ENCODE results near the gene CASKIN1. TPM values are rescaled to one million over a fixed set of nuclear protein-coding genes. Genes with fewer than 3 reads are reported as not detected.

The CASKIN1 gene
- total RNA-seq, 1 experiment from 2014 or later, result 5.9 TPM

DNA sequence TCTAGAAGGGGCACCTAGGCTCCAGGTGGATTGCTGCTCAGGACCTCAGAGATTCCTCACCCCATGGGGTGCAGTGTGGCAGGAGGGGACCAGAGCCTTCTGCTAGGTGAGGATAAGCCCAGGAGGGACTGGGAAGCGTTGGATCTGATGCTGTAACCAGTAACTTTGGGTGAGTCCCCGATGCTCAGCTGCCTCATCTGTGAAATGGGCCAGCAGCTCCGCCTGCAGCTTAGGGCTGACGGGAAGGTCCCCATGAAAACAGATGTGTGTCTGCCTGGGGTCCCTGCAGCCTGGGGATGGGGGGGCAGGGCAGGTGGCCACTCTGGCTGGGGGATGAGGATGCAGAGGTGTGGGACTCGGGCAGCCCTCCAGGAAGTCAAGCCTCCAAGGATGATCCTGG, 2.7 kb upstream of the CASKIN1 start:
- Histone ChIP-seq H4K20me1 (ENCODE audit: insufficient read depth) (no peaks in the 10 kb centered on the region), H3K4me3 (replicated peaks in 1 of 2; ENCODE audit: low read depth in 1 of 2, low read length in 2 of 2) (no peak overlapping the region), H3K9me3 (ENCODE audit: control insufficient read depth in 1 of 2, insufficient read depth in 1 of 2, low read depth in 1 of 2, low read length in 2 of 2) (no peaks in the 10 kb centered on the region), H3K36me3 (ENCODE audit: control insufficient read depth in 1 of 2, insufficient read depth in 2 of 2, low read length in 2 of 2) (no peaks in the 10 kb centered on the region), H3K4me1 (ENCODE audit: control insufficient read depth in 1 of 2, insufficient read depth in 2 of 2, low read length in 2 of 2) (peaks cover 5 to 18% of the 10 kb centered on the region in 2 experiments), H3K9ac (ENCODE audit: low read length) (no peak overlapping the region), H3K4me2 (ENCODE audit: low read length) (no peak overlapping the region), H3K79me2 (ENCODE audit: insufficient read depth, low read length) (no peaks in the 10 kb centered on the region), H3K27ac (ENCODE audit: low read depth, low read length) (no peak overlapping the region), H3K9me2 (ENCODE audit: insufficient read depth) (no peaks in the 10 kb centered on the region), H3K27me3 (ENCODE audit: insufficient read depth, low read length) (no peaks in the 10 kb centered on the region), H2AFZ (ENCODE audit: low read depth, low read length, poor library complexity, severe bottlenecking) (no peak overlapping the region)
- POLR2A ChIA-PET, result interaction anchor here (1.5 to 2.1 kb wide), 2 partner anchors 16 to 44 kb away, joined by 3 to 6 read pairs; partner anchors contain the start of genes PGP and TRAF7
- DNase-seq (ENCODE audit: low read depth, low spot score) (no peak), ATAC-seq (no peak)
- RAD21 ChIA-PET (ENCODE audit: low non-redundant PET in 1 of 2, low total read pairs in 2 of 2, uncharacterized antibody in 2 of 2, unreplicated experiment in 2 of 2), result no interaction called here
- TF ChIP-seq EGR1 (IDR thresholded peaks at IDR 0.05; ENCODE audit: low read depth) (no peak), SIN3A (IDR thresholded peaks at IDR 0.05; ENCODE audit: low read depth) (no peak), TCF7L2 (IDR thresholded peaks at IDR 0.05; ENCODE audit: borderline replicate concordance, extremely low read depth, insufficient read depth, insufficient read length) (no peak), FOSL1 (IDR thresholded peaks at IDR 0.05; ENCODE audit: low read depth) (no peak), YY1 (IDR thresholded peaks at IDR 0.05; ENCODE audit: extremely low read depth, insufficient replicate concordance, low read depth, low read length) (no peak), EZH2phosphoT487 (IDR thresholded peaks at IDR 0.05; ENCODE audit: borderline replicate concordance) (no peak), JUND (IDR thresholded peaks at IDR 0.05) (no peak), SRF (IDR thresholded peaks at IDR 0.05; ENCODE audit: low read depth) (no peak), ZNF274 (IDR thresholded peaks at IDR 0.05; ENCODE audit: low read depth, low read length) (no peak), SP1 (IDR thresholded peaks at IDR 0.05; ENCODE audit: low read depth) (no peak), ZFX (IDR thresholded peaks at IDR 0.05) (no peak), CBX3 (IDR thresholded peaks at IDR 0.05; ENCODE audit: low read depth) (no peak), ELF1 (IDR thresholded peaks at IDR 0.05; ENCODE audit: borderline replicate concordance, low read depth) (no peak), CEBPB (IDR thresholded peaks at IDR 0.05; ENCODE audit: low read depth) (no peak), POLR2A (IDR thresholded peaks at IDR 0.05; ENCODE audit: borderline replicate concordance, extremely low read depth, insufficient read depth, insufficient read length) (no peak)
- TF ChIP-seq, protein P1, sequence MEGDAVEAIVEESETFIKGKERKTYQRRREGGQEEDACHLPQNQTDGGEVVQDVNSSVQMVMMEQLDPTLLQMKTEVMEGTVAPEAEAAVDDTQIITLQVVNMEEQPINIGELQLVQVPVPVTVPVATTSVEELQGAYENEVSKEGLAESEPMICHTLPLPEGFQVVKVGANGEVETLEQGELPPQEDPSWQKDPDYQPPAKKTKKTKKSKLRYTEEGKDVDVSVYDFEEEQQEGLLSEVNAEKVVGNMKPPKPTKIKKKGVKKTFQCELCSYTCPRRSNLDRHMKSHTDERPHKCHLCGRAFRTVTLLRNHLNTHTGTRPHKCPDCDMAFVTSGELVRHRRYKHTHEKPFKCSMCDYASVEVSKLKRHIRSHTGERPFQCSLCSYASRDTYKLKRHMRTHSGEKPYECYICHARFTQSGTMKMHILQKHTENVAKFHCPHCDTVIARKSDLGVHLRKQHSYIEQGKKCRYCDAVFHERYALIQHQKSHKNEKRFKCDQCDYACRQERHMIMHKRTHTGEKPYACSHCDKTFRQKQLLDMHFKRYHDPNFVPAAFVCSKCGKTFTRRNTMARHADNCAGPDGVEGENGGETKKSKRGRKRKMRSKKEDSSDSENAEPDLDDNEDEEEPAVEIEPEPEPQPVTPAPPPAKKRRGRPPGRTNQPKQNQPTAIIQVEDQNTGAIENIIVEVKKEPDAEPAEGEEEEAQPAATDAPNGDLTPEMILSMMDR (IDR thresholded peaks at IDR 0.05 in 2 of 3, conservative IDR thresholded peaks at IDR 0.05 in 1 of 3; ENCODE audit: borderline replicate concordance in 1 of 3, insufficient read depth in 1 of 3, low read depth in 2 of 3, low read length in 2 of 3), result no peak
- TF ChIP-seq, protein P2, sequence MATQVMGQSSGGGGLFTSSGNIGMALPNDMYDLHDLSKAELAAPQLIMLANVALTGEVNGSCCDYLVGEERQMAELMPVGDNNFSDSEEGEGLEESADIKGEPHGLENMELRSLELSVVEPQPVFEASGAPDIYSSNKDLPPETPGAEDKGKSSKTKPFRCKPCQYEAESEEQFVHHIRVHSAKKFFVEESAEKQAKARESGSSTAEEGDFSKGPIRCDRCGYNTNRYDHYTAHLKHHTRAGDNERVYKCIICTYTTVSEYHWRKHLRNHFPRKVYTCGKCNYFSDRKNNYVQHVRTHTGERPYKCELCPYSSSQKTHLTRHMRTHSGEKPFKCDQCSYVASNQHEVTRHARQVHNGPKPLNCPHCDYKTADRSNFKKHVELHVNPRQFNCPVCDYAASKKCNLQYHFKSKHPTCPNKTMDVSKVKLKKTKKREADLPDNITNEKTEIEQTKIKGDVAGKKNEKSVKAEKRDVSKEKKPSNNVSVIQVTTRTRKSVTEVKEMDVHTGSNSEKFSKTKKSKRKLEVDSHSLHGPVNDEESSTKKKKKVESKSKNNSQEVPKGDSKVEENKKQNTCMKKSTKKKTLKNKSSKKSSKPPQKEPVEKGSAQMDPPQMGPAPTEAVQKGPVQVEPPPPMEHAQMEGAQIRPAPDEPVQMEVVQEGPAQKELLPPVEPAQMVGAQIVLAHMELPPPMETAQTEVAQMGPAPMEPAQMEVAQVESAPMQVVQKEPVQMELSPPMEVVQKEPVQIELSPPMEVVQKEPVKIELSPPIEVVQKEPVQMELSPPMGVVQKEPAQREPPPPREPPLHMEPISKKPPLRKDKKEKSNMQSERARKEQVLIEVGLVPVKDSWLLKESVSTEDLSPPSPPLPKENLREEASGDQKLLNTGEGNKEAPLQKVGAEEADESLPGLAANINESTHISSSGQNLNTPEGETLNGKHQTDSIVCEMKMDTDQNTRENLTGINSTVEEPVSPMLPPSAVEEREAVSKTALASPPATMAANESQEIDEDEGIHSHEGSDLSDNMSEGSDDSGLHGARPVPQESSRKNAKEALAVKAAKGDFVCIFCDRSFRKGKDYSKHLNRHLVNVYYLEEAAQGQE (IDR thresholded peaks at IDR 0.05; ENCODE audit: low read depth), result no peak
- TF ChIP-seq, protein P3, sequence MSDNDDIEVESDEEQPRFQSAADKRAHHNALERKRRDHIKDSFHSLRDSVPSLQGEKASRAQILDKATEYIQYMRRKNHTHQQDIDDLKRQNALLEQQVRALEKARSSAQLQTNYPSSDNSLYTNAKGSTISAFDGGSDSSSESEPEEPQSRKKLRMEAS (IDR thresholded peaks at IDR 0.05), result no peak
- BruUV-seq (replicated peaks), result no TSS peak
- intact Hi-C loops (cut with micrococcal nuclease), result loop anchor here (10.0 kb wide), 1 partner anchor 306 kb away; no protein-coding TSS in a partner anchor
- CTCF ChIA-PET, result no interaction called here
